Gastroesophageal sphincter (tissue), 4 donors: Measurements from ENCODE around the gene STAC2. TPM values are rescaled to one million over a fixed set of nuclear protein-coding genes. Genes with fewer than 3 reads are reported as not detected.
A peak's percentile ranks its signal among the peaks of the same experiment; 100 is the strongest.

Experiments
- ATAC-seq: fragments of 150-250 bp; one replicate; pipeline ENCODE4 v1.9.1; 2016; ENCODE audit warnings: mild to moderate bottlenecking, moderate library complexity
- H3K27ac ChIP-seq, 4 donors: fragments of 200-600 bp; sonication (generic) in 3 of 4; 1 replicate in 3 of 4; 2 replicates in 1 of 4; pipeline ENCODE4 v1.5.1; 2016 to 2019
- H3K27me3 ChIP-seq: fragments of 200-600 bp; sonication (generic); one replicate; pipeline ENCODE4 v1.5.1; 2019
- H3K36me3 ChIP-seq, 2 donors: fragments of 200-600 bp; sonication (generic); one replicate each; pipeline ENCODE4 v1.5.1; 2019; ENCODE audit warnings: control low read depth in 1 of 2
- H3K4me1 ChIP-seq, 3 donors: fragments of 200-600 bp; sonication (generic); 1 replicate in 2 of 3; 2 replicates in 1 of 3; pipeline ENCODE4 v1.5.1; 2016 to 2019; ENCODE audit warnings: control low read depth in 2 of 3
- H3K4me3 ChIP-seq, 2 donors: fragments of 200-600 bp; sonication (generic); one replicate each; pipeline ENCODE4 v1.5.1; 2019; ENCODE audit warnings: mild to moderate bottlenecking in 1 of 2, moderate library complexity in 1 of 2
- H3K9me3 ChIP-seq, 3 donors: fragments of 200-600 bp; sonication (generic); one replicate each; pipeline ENCODE4 v1.5.1; 2017 to 2019; ENCODE audit warnings: control low read depth in 2 of 3
- EP300 ChIP-seq: sonication (generic); formaldehyde crosslinking; IDR thresholded peaks from one replicate; pipeline ENCODE4 v1.6.1; 2017; ENCODE audit warnings: antibody characterized with exemption, mild to moderate bottlenecking
- POLR2A ChIP-seq, 2 donors: fragments of 450-650 bp; IDR thresholded peaks; one replicate each; pipeline ENCODE4 v1.6.1; 2017; ENCODE audit warnings: antibody characterized with exemption in 2 of 2, mild to moderate bottlenecking in 2 of 2, moderate library complexity in 1 of 2
- POLR2AphosphoS5 ChIP-seq: sonication (generic); formaldehyde crosslinking; IDR thresholded peaks from one replicate; pipeline ENCODE4 v1.6.1; 2017; ENCODE audit warnings: antibody characterized with exemption
- WGBS, 2 donors: methylation state at CpG; one replicate each; pipeline ENCODE4 v1.1.5; 2018; ENCODE audit warnings: low coverage in 1 of 2; 5-methylcytosine and 5-hydroxymethylcytosine counted together
- total RNA-seq, 4 donors: library from RNA; depleted of rRNA; stranded (reverse); fragments of >200 nt; gene quantifications; one replicate each; pipeline ENCODE4 v1.1.0, GENCODE V29; 2016
- TF ChIP-seq, protein P1 (sequence below), 4 experiments: fragments of 200-600 bp in 2 of 4; fragments of 450-650 bp in 2 of 4; sonication (generic) in 1 of 4; IDR thresholded peaks; one replicate each; pipeline ENCODE4 v1.5.1; 2017 to 2019; ENCODE audit warnings: antibody characterized with exemption in 4 of 4, mild to moderate bottlenecking in 2 of 4, moderate library complexity in 2 of 4

The STAC2 gene
- total RNA-seq, 4 donors from 2014 or later: 0.13 to 0.57 TPM; not detected in 2

GRCh38 chr17:39237586-39237985 is 11.8 kb upstream of the STAC2 start:
- Histone ChIP-seq H3K36me3 (no peaks in the 10 kb centered on the region), H3K9me3 (no peaks in the 10 kb centered on the region), H3K27ac (no peak overlapping the region), H3K4me1 (peaks cover 0 to 7% (median 0%) of the 10 kb centered on the region in 3 donors), H3K27me3 (peaks cover 94% of the 10 kb centered on the region), H3K4me3 (no peak overlapping the region)
- no peak for ATAC-seq
- no CpG with 5 or more reads among the region's 7 CpGs for WGBS, 2 donors
- TF ChIP-seq, protein P1, sequence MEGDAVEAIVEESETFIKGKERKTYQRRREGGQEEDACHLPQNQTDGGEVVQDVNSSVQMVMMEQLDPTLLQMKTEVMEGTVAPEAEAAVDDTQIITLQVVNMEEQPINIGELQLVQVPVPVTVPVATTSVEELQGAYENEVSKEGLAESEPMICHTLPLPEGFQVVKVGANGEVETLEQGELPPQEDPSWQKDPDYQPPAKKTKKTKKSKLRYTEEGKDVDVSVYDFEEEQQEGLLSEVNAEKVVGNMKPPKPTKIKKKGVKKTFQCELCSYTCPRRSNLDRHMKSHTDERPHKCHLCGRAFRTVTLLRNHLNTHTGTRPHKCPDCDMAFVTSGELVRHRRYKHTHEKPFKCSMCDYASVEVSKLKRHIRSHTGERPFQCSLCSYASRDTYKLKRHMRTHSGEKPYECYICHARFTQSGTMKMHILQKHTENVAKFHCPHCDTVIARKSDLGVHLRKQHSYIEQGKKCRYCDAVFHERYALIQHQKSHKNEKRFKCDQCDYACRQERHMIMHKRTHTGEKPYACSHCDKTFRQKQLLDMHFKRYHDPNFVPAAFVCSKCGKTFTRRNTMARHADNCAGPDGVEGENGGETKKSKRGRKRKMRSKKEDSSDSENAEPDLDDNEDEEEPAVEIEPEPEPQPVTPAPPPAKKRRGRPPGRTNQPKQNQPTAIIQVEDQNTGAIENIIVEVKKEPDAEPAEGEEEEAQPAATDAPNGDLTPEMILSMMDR (IDR thresholded peaks at IDR 0.05): no peak
- TF ChIP-seq POLR2AphosphoS5 (no peak), EP300 (no peak), POLR2A (IDR thresholded peaks at IDR 0.05) (no peak)

DNA sequence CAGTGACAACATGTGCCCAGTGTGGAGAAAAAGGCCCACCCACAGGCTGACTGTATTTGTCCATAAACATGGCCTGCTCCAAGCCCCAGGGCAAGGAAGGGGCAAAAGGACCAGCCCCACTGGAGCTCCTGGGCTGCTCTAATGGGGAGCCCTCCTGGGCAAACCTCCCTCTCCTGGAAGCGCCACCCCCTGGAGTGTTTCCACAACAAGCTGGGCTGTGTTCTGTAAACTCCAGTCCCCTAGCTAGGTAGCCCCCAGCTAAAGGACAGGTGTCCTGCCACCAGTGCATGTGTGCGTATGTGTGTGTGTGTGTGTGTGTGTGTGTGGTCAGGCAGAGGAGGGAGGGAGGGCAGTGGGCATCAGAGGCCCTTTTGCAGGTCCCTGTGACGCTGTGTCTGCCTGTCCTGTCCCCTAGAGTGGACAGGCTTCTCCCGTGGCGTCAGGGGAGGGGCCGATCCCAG is 11.3 kb upstream of the STAC2 start:
- Histone ChIP-seq H3K36me3 (no peaks in the 10 kb centered on the region), H3K9me3 (no peaks in the 10 kb centered on the region), H3K4me1 (peaks cover 0 to 11% (median under 1%) of the 10 kb centered on the region in 3 donors), H3K4me3 (no peak overlapping the region), H3K27ac (no peak overlapping the region), H3K27me3 (peaks cover 94% of the 10 kb centered on the region)
- no CpG with 5 or more reads among the region's 6 CpGs for WGBS, 2 donors
- TF ChIP-seq, protein P1 (IDR thresholded peaks at IDR 0.05): no peak
- TF ChIP-seq POLR2A (IDR thresholded peaks at IDR 0.05) (no peak), POLR2AphosphoS5 (no peak), EP300 (no peak)
- ATAC-seq: no peak

GRCh38 chr17:39236450-39236927 is 10.7 kb upstream of the STAC2 start:
- 51% methylated on average over 4 of the region's 5 CpGs; no CpG with 5 or more reads in 1 of the 2 donors for WGBS, 2 donors
- no peak overlapping the region for H3K4me3 ChIP-seq
- H3K27me3 ChIP-seq: peaks cover 94% of the 10 kb centered on the region

DNA sequence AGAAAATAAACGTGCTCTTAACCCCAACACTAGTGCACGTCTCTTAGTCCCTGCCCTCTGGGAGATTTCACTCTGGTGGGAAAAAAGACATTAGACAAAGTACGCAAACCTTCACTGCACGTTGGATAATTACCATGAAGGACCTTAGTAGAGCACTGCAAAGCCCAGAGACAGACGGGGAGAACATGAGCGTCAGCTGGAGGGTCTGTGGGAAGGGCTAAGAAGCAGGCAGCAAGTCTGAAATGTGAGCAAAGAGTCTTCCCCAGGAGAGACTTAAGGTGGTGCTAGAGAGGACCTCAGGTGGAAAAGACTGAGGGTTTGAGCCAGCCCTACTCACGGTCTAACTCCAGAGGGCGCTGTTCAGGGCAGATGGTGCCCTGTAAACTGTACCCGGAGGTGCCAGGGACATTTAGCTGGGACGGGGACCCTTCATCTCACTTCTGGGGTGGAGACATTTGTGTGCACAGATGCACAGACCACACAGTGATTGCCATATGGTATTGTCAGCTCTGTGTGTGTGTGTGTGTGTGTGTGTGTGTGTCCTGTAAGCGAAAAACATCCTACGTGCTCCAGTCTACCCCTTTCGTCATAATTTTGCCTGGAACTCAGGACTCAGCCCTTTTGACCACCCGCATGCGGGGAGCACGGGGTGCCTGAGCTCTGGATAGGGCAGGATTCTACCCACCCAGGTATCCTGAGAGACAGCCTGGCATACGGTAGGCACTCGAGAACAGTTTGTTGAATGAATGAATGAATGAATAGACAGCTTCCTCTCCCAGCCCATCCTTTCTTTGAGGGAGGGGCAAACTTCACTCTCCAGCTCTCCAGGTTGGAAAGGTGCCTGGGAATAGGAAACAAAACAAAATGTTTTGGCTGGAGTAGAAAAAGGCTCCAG is 10.1 kb upstream of the STAC2 start:
- peaks cover 94% of the 10 kb centered on the region for H3K27me3 ChIP-seq
- no peak overlapping the region for H3K27ac ChIP-seq
- peaks cover 0 to 19% (median 6%) of the 10 kb centered on the region in 3 donors for H3K4me1 ChIP-seq
- TF ChIP-seq POLR2A (IDR thresholded peaks at IDR 0.05) (no peak), EP300 (no peak)
- TF ChIP-seq, protein P1 (IDR thresholded peaks at IDR 0.05): peak in 3 of 4 experiments; percentile 12 to 44 (median 24)
- ATAC-seq: no peak
- no peaks in the 10 kb centered on the region for H3K36me3 ChIP-seq
- H3K9me3 ChIP-seq: no peaks in the 10 kb centered on the region
- no peak overlapping the region for H3K4me3 ChIP-seq
- WGBS, 2 donors: 10 to 18% methylated on average over 3 to 10 of the region's 18 CpGs

More at GRCh38 chr17:39236450-39236927, 10.7 kb upstream of the STAC2 start:
- no peaks in the 10 kb centered on the region for H3K9me3 ChIP-seq
- H3K36me3 ChIP-seq: no peaks in the 10 kb centered on the region
- peaks cover 0 to 16% (median 6%) of the 10 kb centered on the region in 3 donors for H3K4me1 ChIP-seq
- TF ChIP-seq POLR2A (IDR thresholded peaks at IDR 0.05) (no peak), EP300 (no peak), POLR2AphosphoS5 (no peak)
- TF ChIP-seq, protein P1 (IDR thresholded peaks at IDR 0.05): no peak
- no peak for ATAC-seq
- no peak overlapping the region for H3K27ac ChIP-seq
